ENCODE results near the gene GSTK1. TPM values are rescaled to one million over a fixed set of nuclear protein-coding genes. Genes with fewer than 3 reads are reported as not detected.
"Not testable (repeated sequence)": the region's sequence is repeated elsewhere in the genome, so short reads cannot be mapped to it uniquely, and the experiment has no call there.

The GSTK1 gene
- polyA plus RNA-seq, 1 donor: 81.9 TPM

GRCh38 chr7:143239813-143240212, 23.4 kb upstream of the GSTK1 start:
- no peak for DNase-seq

GRCh38 chr7:143240291-143241168, 22.7 kb upstream of the GSTK1 start:
- DNase-seq: peak; percentile 77

DNA sequence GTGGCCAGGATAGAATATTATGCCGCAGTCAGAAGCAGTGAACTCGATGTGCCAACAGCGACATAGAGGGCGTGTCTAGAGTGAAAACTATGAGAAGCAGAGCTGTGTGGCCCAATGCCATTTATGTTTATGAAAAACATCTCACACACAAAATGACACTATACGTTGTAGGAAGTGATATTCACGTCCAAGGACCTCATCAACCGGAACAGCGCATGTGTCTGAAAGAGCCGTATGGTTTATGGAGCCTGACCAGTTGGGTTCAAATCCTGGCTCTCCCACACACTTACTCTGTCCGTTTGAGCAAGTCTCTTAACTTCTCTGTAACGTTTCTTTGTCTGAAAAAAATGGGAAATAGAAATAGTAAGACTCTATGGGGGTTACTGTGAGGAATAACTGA, 20.9 kb upstream of the GSTK1 start:
- DNase-seq: no peak

- no peak for DNase-seq
Observed at GRCh38 chr7:143243111-143243510, 20.1 kb upstream of the GSTK1 start.

DNA sequence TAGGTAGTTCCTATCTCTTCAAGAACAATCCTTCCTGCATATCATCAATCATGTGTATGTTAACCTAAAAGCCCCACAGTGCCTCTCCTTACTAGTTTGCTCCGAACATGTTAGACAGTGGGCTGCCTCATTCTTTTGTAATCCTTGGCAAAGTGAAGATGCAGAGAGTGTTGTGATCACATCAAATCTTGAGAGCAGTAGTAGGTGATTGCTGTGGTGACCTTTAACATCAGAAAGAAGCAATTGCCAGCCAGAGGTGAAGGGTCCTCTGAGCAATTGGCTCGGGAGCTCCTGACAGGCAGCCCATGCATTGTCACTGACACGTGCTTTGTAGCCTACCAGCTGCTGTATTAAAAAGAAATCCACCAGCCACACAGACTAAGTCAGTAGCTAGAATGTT, 19.6 kb upstream of the GSTK1 start:
- no peak for DNase-seq

GRCh38 chr7:143244321-143244720, 18.9 kb upstream of the GSTK1 start:
- DNase-seq: no peak

- no peak for DNase-seq
Observed at GRCh38 chr7:143245123-143245522, 18.1 kb upstream of the GSTK1 start.

DNA sequence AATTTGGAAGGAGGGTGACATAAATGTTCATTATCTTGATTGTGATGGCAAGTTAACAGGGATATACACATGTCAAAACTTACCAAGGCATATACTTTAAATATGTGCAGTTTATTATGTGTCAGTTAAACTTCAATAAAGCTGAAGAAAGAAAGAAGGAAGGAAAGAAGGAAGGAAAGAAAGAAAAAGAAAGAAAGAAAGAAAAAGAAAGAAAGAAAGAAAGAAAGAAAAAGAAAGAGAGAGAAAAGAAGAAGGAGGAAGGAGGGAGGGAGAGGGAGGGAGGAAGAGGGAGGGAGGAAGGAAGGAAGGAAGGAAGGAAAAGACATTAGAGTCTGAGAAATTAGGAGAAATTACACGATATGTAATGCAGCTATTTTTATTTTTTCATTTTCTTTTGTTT, 15.9 kb upstream of the GSTK1 start:
- no peak for DNase-seq

DNA sequence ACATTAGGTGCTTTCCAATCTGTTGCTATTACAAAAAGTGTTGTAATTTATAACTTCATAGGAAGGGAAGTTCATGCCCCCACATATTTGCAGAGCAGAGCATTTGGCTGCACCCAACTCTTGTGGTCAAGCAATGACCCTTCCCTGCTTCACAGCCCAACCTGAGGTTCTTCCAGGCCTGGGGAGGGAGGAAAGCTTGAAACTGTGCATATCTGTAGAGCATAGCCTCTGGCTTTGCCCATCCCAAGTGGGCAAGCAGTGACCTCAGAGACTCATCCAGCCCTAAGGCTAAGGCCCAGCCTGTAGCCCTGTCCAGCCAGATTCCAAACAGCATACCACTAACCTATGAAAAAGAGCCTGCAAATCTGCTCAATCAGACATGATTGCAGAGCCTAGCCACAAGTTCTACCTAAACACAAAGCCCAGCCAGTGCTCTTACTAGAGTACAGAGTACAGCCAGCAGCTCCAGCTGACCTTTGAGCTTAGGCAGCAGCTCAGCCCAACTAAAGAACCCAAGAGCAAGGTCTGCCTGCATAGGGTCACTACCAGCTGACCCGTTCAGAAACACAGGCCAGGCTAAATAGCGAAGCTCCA, 14.4 kb upstream of the GSTK1 start:
- no peak for DNase-seq

DNA sequence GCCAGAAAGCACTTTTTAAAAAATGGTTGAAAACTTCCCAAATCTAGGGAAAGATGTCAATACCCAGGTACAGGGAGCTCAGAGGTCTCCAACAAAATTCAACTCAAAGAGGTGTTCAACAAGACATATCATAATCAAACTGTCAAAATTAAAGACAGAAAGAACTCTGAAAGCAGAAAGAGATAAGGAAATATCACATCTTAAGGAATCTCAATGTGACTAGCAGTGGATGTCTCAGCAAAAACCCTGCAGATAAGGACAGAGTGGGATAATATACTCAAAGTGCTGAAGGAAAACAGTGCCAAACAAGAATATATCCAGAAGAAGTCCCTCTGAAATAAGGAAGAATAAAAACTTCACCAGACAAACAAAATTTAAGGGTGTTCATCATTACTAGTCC, 13.0 kb upstream of the GSTK1 start:
- no peak for DNase-seq

GRCh38 chr7:143250822-143251221, 12.4 kb upstream of the GSTK1 start:
- no peak for DNase-seq

GRCh38 chr7:143252006-143252405, 11.2 kb upstream of the GSTK1 start:
- DNase-seq: no peak

- DNase-seq: no peak
Observed at GRCh38 chr7:143255564-143255963, 7.7 kb upstream of the GSTK1 start.

- DNase-seq: no peak
Observed at GRCh38 chr7:143256325-143256724, 6.9 kb upstream of the GSTK1 start.

DNA sequence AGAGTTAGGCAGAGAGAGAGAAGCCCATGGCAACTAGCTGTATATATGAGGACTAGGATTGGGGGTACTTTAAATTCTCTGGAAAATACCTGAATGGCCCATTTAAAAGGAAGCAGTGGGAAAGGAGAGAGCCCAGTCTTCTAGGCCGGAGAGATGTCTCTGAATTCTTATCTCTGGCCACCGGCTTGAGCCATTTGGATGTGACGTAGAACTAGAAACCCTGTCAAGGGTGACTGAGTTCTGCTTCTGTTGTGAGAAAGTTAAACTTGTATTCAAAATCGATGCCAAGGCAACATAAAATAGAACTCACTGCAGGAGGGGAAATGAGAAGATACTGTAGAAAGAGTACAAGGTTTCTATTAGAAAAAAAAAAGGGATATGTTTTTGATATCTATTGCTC, 6.3 kb upstream of the GSTK1 start:
- no peak for DNase-seq

DNA sequence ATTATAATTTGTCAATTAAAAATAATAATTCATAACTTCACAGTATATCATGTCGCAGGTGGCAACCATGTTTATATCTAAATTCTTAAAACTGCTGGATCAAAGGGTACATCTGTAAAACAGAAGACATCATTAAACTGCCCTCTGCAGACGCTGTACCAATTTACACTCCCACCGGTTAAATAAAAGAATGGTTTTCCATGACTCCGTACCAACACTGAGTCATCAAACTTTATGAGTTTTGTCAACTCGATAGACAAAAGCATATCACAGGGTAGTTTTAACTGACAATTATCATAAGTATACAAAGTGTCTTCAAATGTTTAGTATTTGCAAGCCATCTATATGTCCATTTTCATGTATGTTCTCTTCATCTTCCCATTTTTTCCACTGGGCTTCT, 5.7 kb upstream of the GSTK1 start:
- DNase-seq: no peak

DNA sequence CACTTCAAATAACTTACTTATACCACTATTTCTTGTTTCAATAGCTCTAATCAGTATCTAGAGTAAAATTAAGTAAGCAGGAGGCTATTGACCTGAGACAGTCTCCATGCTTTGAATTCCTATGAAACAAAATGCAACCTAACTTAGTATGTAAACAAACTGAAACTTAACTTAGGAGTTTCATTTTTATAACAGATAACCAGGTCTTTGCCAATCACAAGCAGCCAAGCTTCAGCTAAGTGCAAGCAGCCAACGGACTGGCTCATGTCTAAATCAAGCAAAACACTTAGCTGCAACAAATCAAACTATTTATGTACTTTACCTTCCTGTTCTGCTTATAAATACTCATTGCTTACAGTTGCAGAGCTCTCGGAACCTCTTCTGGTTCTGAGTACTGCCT, 4.4 kb upstream of the GSTK1 start:
- no peak for DNase-seq

- no peak for DNase-seq
Observed at GRCh38 chr7:143259765-143260164, 3.5 kb upstream of the GSTK1 start.

- no peak for DNase-seq
Observed at GRCh38 chr7:143261901-143262300, 1.3 kb upstream of the GSTK1 start.

DNA sequence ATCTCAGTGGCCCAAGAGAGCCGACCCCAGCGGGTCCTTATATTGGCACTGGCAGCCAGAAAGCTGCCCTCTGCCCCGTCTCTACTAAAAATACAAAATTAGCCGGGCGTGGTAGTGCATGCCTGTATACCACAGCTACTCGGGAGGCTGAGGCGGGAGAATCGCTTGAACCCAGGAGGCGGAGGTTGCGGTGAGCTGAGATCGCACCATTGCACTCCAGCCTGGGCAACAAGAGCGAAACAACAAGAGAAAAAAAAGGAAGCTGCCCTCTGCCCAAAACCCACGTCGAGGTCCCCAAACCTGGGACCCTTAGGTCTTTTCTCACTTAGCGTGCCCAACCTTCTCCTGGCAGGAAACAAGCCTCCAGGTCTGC, 941 bp downstream of the GSTK1 start:
- not testable (repeated sequence) for DNase-seq

DNA sequence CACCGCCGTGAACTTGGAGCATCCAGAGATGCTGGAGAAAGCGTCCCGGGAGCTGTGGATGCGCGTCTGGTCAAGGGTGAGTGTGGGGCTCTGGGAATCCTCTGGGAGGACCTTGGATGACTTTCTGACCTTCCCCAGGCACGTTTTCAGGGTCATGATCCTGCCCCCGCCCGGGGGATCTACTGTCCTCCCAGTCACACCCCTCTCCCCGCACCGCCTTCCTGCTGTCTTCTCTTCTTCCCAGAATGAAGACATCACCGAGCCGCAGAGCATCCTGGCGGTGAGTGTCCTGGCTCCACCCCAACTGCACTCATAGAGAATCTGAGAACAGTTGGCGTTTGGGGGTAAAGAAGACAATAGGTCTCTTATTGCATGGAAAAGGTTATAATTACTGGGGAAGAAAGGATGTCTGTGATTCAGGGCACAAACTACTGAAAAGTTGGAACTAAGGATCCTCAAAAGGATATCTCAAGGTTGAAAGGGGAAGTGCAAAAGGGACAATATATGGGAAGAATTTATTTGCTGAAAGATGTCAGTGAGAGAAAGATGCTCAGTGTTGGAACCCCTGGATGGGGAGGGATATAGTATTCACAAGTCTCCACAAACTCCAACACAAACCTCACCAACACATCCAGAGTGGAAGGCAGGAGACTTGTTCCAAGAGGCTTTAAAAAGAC, 1.9 kb downstream of the GSTK1 start:
- DNase-seq: no peak

- no peak for DNase-seq
Observed at GRCh38 chr7:143269251-143269650, 6.0 kb downstream of the GSTK1 start.

- no peak for DNase-seq
Observed at GRCh38 chr7:143271240-143271639, 8.0 kb downstream of the GSTK1 start.

- no peak for DNase-seq
Observed at GRCh38 chr7:143272871-143273270, 9.6 kb downstream of the GSTK1 start.

All from hindlimb muscle (tissue), 1 donor.